ENCODE measurements around the gene RGS2. TPM values are rescaled to one million over a fixed set of nuclear protein-coding genes. Genes with fewer than 3 reads are reported as not detected.

Gene RGS2, protein sequence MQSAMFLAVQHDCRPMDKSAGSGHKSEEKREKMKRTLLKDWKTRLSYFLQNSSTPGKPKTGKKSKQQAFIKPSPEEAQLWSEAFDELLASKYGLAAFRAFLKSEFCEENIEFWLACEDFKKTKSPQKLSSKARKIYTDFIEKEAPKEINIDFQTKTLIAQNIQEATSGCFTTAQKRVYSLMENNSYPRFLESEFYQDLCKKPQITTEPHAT
- total RNA-seq (2014; rRNA removed; shearing (Covaris generic)) (0.38 and 0.43 TPM in 2 replicates), polyA plus RNA-seq (2016; fragmentation: Nextera tagmentation; extraction: Ambion mirVana) (2.2 and 3.8 TPM in 2 replicates)

DNA sequence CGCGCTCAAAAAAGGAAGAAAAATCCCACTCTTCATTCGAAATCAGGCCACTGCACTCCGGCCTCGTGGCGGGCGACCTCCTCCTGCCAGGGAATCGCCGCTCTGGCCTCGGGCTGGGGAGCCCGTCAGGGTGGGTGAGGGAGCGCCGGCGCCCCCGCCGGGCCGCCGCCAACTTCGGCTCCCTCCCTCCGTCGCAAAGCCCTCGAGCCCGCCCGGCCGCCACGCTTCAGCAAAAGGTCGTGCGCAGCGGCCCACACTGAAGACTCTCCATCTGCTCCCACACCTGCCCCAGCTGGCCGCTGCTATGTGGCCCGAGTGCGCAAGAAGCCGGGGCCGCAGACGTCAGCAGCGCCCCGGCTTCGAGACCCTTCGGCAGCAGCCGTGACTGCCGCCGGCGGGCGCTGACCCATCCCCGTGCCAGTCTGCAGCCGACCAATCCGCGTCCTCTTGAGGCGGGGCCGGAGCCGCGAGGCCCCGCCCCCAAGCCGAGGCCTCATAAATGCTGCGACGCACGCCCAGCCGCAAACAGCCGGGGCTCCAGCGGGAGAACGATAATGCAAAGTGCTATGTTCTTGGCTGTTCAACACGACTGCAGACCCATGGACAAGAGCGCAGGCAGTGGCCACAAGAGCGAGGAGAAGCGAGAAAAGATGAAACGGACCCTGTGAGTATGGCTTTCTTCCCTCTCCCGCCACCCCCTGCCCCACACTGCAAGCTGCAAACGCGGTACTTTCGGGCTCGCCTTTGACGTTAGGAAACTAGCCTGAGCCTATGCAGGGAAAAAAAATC is at the start of gene RGS2:
TSS of gene RGS2 (plus strand) at position 522 of the 789 bp plus-strand sequence. CDS start at position 555, 33 bp downstream.
- Histone ChIP-seq H3K4me3 (peak within 1 kb of the TSS; percentile 99), H3K27me3 (replicated peaks; ENCODE audit: insufficient read depth) (no peaks in the 10 kb centered on the region), H3K4me1 (ENCODE audit: insufficient read depth) (peaks cover 23% of the 10 kb centered on the region), H2AFZ (peak within 1 kb of the TSS; percentile 100), H3K9me3 (ENCODE audit: low read depth) (no peaks in the 10 kb centered on the region), H3K4me2 (ENCODE audit: unreplicated experiment) (peak within 1 kb of the TSS; percentile 98), H3F3A (ENCODE audit: insufficient read depth) (peaks cover 20% of the 10 kb centered on the region), H3K36me3 (ENCODE audit: low read depth) (no peaks in the 10 kb centered on the region), H3K9me2 (ENCODE audit: insufficient read depth) (no peaks in the 10 kb centered on the region), H3K79me2 (ENCODE audit: insufficient read depth) (no peaks in the 10 kb centered on the region), H3K9ac (peak within 1 kb of the TSS; percentile 91), H3K27ac (peak within 1 kb of the TSS; percentile 59), H4K20me1 (ENCODE audit: insufficient read depth) (no peaks in the 10 kb centered on the region)
- in situ Hi-C loops (cut with MboI): loop anchor here (25.0 kb wide), 1 partner anchor 204 kb away; no protein-coding TSS in a partner anchor
- WGBS, 2 experiments (ENCODE audit: low coverage in 1 of 2, low lambda C conversion rate in 2 of 2, missing lambda C conversion rate in 2 of 2): 0 to 1% methylated on average over 69 to 72 of the region's 72 CpGs
- TF ChIP-seq EZH2phosphoT487 (IDR thresholded peaks at IDR 0.05; ENCODE audit: insufficient read depth, low read depth) (no peak), EZH2 (IDR thresholded peaks at IDR 0.05; ENCODE audit: insufficient read depth, poor library complexity, severe bottlenecking) (no peak)
- peak; percentile 95 for DNase-seq

DNA sequence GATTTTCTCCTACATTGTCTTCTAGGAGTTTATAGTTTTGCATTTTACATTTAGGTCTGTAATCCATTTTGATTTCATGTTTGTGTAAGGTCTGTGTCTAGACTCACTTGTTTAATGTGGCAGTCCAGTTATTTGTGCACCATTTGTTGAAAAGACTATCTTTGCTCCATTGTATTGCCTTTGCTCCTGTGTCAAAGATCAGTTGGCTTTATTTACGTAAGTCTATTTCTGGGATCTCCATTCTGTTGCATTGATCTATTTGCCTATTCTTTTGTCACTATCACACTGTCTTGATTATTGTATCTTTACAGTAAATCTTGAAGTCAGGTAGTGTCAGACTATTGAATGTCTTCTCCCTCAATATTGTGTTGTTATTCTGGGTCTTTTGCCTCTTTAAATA is 49.7 kb upstream of the RGS2 start:
- H3K79me2 ChIP-seq (ENCODE audit: insufficient read depth): no peaks in the 10 kb centered on the region
- no peak overlapping the region for H3K4me3 ChIP-seq
- H4K20me1 ChIP-seq (ENCODE audit: insufficient read depth): no peaks in the 10 kb centered on the region
- peaks cover 13% of the 10 kb centered on the region for H3K4me1 ChIP-seq (ENCODE audit: insufficient read depth)
- no peaks in the 10 kb centered on the region for H3K9me2 ChIP-seq (ENCODE audit: insufficient read depth)
- WGBS, 2 experiments (ENCODE audit: low coverage in 1 of 2, low lambda C conversion rate in 2 of 2, missing lambda C conversion rate in 2 of 2): 74 to 98% methylated on average over 1 of the region's 1 CpG
- no peak overlapping the region for H3K4me2 ChIP-seq (ENCODE audit: unreplicated experiment)
- DNase-seq: no peak
- H2AFZ ChIP-seq: no peak overlapping the region
- no peaks in the 10 kb centered on the region for H3K36me3 ChIP-seq (ENCODE audit: low read depth)
- no peak overlapping the region for H3K27ac ChIP-seq
- H3K27me3 ChIP-seq (replicated peaks; ENCODE audit: insufficient read depth): no peaks in the 10 kb centered on the region; the same call in 1 of the 2 replicates
- TF ChIP-seq EZH2phosphoT487 (IDR thresholded peaks at IDR 0.05; ENCODE audit: insufficient read depth, low read depth): no peak
- TF ChIP-seq EZH2 (IDR thresholded peaks at IDR 0.05; ENCODE audit: insufficient read depth, poor library complexity, severe bottlenecking): no peak
- no peaks in the 10 kb centered on the region for H3K9me3 ChIP-seq (ENCODE audit: low read depth)
- H3F3A ChIP-seq (ENCODE audit: insufficient read depth): peaks cover 19% of the 10 kb centered on the region
- in situ Hi-C loops (cut with MboI): no loop called here
- no peak overlapping the region for H3K9ac ChIP-seq

DNA sequence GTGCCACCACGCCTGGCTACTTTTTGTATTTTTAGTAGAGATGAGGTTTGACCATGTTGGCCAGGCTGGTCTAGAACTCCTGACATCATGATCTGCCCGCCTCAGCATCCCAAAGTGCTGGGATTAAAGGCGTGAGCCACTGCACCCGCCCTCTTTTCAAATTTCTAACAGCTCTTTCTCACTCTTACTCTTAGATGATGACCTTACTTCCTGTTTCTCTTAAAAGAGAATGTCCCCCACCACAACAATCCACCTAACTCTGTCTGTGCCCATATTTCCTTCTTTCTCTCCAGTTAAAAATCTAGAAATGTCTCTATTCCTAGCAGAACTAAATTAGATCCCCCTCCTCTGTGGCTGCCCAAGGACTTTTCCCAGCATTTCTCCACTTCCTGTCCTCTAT is 46.6 kb upstream of the RGS2 start:
- peaks cover 25% of the 10 kb centered on the region for H3K4me1 ChIP-seq (ENCODE audit: insufficient read depth)
- peaks cover 29% of the 10 kb centered on the region for H3F3A ChIP-seq (ENCODE audit: insufficient read depth)
- no peaks in the 10 kb centered on the region for H3K79me2 ChIP-seq (ENCODE audit: insufficient read depth)
- TF ChIP-seq EZH2phosphoT487 (IDR thresholded peaks at IDR 0.05; ENCODE audit: insufficient read depth, low read depth): no peak
- TF ChIP-seq EZH2 (IDR thresholded peaks at IDR 0.05; ENCODE audit: insufficient read depth, poor library complexity, severe bottlenecking): no peak
- DNase-seq: no peak
- H3K4me3 ChIP-seq: no peak overlapping the region
- no peaks in the 10 kb centered on the region for H3K9me2 ChIP-seq (ENCODE audit: insufficient read depth)
- in situ Hi-C loops (cut with MboI): no loop called here
- H3K27me3 ChIP-seq (replicated peaks; ENCODE audit: insufficient read depth): no peaks in the 10 kb centered on the region; the same call in 1 of the 2 replicates
- no peaks in the 10 kb centered on the region for H3K9me3 ChIP-seq (ENCODE audit: low read depth)
- no peak overlapping the region for H3K4me2 ChIP-seq (ENCODE audit: unreplicated experiment)
- H2AFZ ChIP-seq: no peak overlapping the region
- no peaks in the 10 kb centered on the region for H3K36me3 ChIP-seq (ENCODE audit: low read depth)
- H4K20me1 ChIP-seq (ENCODE audit: insufficient read depth): no peaks in the 10 kb centered on the region
- no peak overlapping the region for H3K9ac ChIP-seq
- H3K27ac ChIP-seq: no peak overlapping the region
- 89 to 93% methylated on average over 4 of the region's 4 CpGs for WGBS, 2 experiments (ENCODE audit: low coverage in 1 of 2, low lambda C conversion rate in 2 of 2, missing lambda C conversion rate in 2 of 2)

DNA sequence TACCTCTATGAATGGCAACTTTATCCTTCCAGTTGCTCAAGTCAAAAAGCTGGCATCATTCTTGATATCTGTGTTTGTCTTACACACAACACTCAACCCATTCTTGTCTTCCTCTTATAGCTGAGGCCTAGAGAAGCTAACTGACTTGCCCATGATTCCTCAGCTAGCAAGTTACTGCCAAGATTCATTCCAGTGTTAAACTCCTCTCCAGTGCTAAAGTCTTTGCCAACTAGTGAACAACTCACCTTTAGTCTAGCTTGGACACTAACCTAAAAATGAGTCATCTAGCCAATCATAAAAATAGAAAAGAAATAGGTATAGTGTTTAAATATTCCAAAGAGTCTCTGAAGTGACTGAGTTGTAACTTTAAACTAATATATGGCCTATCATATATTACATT is 45.6 kb upstream of the RGS2 start:
- H2AFZ ChIP-seq: no peak overlapping the region
- DNase-seq: peak; percentile 33
- no peak for TF ChIP-seq EZH2phosphoT487 (IDR thresholded peaks at IDR 0.05; ENCODE audit: insufficient read depth, low read depth)
- no peak for TF ChIP-seq EZH2 (IDR thresholded peaks at IDR 0.05; ENCODE audit: insufficient read depth, poor library complexity, severe bottlenecking)
- H3K9me3 ChIP-seq (ENCODE audit: low read depth): no peaks in the 10 kb centered on the region
- H3K36me3 ChIP-seq (ENCODE audit: low read depth): no peaks in the 10 kb centered on the region
- H3K4me1 ChIP-seq (ENCODE audit: insufficient read depth): peaks cover 25% of the 10 kb centered on the region
- H4K20me1 ChIP-seq (ENCODE audit: insufficient read depth): no peaks in the 10 kb centered on the region
- peak overlapping the region; percentile 7 for H3K4me2 ChIP-seq (ENCODE audit: unreplicated experiment)
- H3K9me2 ChIP-seq (ENCODE audit: insufficient read depth): no peaks in the 10 kb centered on the region
- H3K79me2 ChIP-seq (ENCODE audit: insufficient read depth): no peaks in the 10 kb centered on the region
- H3K27ac ChIP-seq: peak overlapping the region; percentile 19
- no peak overlapping the region for H3K9ac ChIP-seq
- no peak overlapping the region for H3K4me3 ChIP-seq
- no peaks in the 10 kb centered on the region for H3K27me3 ChIP-seq (replicated peaks; ENCODE audit: insufficient read depth)
- in situ Hi-C loops (cut with MboI): no loop called here
- H3F3A ChIP-seq (ENCODE audit: insufficient read depth): peaks cover 29% of the 10 kb centered on the region

Measured in GM23248 (cell line).